AG09319 (cell line): ENCODE results near the gene PLAAT3.
"Not testable (repeated sequence)": the region's sequence is repeated elsewhere in the genome, so short reads cannot be mapped to it uniquely, and the experiment has no call there.

Source experiments
- DNase-seq: peaks from one replicate; pipeline ENCODE4 v3.0.0-alpha.2; 2010; ENCODE audit warnings: low read depth; ENCODE audit errors: extremely low read depth
- TF ChIP-seq, protein P1 (sequence below): IDR thresholded peaks from 2 replicates; pipeline ENCODE4 v1.5.1; 2011; ENCODE audit warnings: low read depth, mild to moderate bottlenecking, inconsistent platforms, low read length, moderate library complexity

PLAAT3 gene

DNA sequence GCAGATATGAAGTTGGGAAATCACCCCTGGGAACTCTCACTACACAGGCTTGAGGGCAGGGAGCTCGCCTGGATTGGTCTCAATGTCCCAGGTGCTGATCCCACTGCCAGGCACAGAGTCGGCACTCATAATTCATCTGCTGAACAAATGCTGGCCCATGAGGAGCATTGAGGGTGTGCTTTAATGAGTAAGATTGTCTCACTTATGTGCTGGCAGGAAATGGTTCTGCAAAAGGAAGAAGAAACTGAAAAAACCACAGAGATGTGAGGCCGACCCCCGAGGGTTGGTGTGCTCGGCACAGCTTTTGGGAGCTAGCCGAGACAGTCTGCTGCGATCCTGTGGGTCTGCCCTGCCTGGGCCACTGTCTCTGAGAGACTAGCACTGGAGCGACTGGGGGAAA lies 60.5 kb downstream of the PLAAT3 start:
- no peak for DNase-seq
- TF ChIP-seq, protein P1, sequence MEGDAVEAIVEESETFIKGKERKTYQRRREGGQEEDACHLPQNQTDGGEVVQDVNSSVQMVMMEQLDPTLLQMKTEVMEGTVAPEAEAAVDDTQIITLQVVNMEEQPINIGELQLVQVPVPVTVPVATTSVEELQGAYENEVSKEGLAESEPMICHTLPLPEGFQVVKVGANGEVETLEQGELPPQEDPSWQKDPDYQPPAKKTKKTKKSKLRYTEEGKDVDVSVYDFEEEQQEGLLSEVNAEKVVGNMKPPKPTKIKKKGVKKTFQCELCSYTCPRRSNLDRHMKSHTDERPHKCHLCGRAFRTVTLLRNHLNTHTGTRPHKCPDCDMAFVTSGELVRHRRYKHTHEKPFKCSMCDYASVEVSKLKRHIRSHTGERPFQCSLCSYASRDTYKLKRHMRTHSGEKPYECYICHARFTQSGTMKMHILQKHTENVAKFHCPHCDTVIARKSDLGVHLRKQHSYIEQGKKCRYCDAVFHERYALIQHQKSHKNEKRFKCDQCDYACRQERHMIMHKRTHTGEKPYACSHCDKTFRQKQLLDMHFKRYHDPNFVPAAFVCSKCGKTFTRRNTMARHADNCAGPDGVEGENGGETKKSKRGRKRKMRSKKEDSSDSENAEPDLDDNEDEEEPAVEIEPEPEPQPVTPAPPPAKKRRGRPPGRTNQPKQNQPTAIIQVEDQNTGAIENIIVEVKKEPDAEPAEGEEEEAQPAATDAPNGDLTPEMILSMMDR = no peak

DNA sequence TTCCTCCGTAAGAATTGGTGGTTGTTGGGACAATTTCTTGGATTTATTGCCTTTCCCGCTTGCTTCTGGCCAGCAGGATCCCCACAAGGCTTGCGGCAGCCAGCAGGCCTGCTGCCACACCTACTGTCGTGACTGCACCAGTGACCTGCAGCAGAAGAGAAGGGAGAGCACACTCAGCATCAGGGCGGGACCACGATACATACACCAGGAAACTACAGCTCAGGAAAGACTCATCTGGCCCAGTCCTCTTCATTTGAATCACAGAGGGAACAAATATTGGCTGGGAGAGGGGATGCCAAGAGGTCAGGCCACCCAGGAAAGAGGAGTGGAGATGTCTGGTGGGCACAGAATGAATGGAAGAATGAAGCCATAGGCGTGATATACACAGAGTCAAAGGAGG lies 61.3 kb downstream of the PLAAT3 start:
- DNase-seq = no peak
- TF ChIP-seq, protein P1 = no peak

DNA sequence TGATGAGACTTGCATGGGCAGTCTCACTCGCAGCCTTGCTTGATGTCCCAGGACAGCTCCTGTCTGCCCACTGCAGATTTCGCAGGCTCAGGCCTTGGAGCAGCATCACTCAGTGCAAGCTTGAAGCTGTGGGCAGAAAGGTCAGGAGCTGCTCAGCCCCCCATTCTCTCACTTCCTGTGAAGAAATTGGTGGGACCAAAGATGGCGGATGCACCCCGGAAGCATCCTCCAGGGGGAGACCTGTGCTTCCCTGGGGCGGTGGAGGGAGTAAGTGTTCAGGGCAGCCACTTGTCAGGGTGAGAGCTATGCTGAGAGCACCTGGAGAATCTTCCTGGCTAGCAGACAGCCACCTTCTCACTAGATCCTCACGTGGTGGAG lies 62.4 kb downstream of the PLAAT3 start:
- DNase-seq = no peak
- TF ChIP-seq, protein P1 = no peak

DNA sequence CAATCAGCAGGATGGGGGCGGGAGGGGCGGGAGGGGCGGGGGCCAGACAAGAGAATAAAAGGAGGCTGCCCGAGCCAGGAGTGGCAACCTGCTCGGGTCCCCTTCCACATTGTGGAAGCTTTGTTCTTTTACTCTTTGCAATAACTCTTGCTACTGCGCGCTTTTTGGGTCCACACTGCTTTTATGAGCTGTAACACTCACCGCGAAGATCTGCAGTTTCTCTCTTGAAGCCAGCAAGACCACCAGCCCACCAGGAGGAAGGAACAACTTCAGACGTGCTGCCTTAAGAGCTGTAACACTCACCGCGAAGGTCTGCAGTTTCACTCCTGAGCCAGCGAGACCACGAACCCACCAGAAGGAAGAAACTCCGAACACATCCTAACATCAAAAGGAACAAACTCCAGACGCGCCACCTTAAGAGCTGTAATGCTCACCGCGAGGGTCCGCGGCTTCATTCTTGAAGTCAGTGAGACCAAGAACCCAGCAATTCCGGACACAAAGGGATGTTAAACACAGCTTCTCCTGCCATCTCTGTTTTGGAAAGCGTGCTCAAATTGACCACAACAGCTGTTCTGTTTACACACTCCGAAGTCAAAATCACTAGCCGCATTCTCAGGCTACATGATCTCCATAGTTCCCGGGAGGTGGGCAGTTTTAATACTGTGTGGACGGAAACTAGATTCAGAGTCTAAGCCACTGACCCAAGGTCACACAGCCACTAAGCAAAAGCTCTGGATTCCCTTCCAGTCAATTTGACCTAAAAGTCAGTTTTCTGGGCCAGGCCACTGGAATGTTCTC lies 62.9 kb downstream of the PLAAT3 start:
- DNase-seq = no peak
- TF ChIP-seq, protein P1 = no peak

DNA sequence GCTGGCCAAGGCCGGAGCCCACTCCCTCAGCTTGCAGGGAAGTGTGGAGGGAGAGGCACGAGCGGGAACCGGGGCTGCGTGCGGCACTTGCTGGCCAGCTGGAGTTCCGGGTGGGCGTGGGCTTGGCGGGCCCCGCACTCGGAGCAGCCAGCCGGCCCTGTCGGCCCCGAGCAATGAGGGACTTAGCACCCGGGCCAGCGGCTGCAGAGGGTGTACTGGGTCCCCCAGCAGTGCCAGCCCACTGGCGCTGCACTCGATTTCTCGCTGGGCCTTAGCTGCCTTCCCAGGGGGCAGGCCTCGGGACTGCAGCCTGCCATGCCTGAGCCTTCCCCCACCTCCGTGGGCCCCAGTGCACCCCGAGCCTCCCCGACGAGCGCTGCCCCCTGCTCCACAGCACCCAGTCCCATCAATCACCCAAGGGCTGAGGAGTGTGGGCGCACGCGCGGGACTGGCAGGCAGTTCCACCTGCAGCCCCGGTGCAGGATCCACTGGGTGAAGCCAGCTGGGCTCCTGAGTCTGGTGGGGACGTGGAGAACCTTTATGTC lies 64.0 kb downstream of the PLAAT3 start:
- DNase-seq = not testable (repeated sequence)

DNA sequence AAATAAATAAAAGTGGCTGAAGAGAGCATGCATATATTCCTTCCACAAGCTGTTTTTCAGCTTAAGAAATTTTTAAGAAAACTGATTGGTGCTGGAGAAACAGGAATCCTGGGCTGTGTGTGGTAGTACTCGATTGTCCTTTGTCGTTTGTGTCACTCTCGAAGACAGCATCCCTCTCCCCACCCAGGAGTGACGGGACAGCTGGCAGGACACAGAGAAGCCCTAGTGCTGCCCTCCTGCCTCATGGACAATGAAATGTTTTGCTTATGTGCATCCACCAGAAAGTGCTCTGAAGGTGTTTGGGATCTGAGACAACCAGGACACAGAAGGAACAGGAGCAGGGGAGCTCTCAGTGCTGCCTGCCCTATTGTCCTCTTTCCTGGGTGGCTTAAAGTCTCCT lies 64.8 kb downstream of the PLAAT3 start:
- TF ChIP-seq, protein P1 = no peak
- DNase-seq = no peak

DNA sequence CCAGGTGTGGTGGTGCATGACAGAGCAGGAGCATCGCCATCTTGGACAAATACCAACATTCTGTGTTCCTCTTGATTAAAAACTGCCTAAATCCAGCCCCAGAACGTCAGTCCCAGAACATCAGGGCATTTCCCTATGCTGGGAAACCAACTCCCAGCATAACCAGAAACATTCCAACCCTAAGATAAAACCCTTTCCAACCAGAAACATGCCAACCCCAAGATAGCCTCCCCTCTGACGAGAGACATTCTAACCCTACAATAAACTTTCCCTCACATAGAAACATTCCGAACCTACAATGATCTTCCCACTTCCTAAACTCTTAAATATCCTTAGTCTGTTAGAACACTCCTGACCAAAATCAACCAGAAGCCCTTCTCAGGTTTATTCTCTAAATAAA lies 66.1 kb downstream of the PLAAT3 start:
- TF ChIP-seq, protein P1 = no peak
- no peak for DNase-seq

DNA sequence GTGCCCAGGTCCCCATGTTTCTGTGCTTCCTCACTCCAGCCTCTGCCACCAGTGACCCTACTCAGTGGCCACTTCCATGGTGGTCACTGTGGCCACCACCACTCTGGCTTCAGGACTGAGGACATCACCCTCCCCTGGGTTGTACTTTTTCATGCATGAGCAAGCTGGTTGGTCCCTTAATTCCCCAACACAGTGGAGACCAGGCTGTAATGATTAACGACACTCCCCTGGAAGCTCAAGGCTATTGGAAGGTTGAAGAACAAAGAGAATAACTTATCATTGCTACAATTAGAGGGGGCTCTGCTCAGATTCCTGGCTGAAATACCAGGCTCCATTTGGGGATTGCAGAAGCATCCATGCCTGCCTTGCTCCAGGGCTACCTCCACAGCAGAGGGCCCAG lies 67.2 kb downstream of the PLAAT3 start:
- TF ChIP-seq, protein P1 = no peak
- no peak for DNase-seq
